ENCODE measurements around the gene LRRK1.

Gene LRRK1

GRCh38 chr15:101102746-101103145, 183.6 kb downstream of the LRRK1 start:
- DNase-seq = no peak

DNA sequence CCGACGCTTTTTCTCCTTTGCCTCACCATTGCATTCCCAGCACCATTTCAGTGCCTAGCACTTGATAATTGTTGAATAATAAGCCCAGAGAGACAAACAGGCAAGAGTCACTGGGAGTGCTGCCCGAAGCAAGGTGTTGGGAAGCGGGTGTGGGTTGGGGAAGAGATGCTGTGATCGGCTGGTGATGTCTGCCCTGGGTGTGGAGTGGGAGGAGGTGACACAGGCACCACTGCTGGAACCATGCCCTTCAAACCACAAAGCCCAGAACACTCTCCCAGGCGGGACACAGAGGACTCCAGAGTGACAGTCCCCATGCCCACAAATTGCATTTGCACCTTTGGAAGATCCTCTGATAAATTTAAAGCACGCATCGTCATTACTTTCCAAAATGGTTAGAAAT, 184.4 kb downstream of the LRRK1 start:
- no peak for DNase-seq

- DNase-seq = no peak
Measured at GRCh38 chr15:101104141-101104540, 185.0 kb downstream of the LRRK1 start.

DNA sequence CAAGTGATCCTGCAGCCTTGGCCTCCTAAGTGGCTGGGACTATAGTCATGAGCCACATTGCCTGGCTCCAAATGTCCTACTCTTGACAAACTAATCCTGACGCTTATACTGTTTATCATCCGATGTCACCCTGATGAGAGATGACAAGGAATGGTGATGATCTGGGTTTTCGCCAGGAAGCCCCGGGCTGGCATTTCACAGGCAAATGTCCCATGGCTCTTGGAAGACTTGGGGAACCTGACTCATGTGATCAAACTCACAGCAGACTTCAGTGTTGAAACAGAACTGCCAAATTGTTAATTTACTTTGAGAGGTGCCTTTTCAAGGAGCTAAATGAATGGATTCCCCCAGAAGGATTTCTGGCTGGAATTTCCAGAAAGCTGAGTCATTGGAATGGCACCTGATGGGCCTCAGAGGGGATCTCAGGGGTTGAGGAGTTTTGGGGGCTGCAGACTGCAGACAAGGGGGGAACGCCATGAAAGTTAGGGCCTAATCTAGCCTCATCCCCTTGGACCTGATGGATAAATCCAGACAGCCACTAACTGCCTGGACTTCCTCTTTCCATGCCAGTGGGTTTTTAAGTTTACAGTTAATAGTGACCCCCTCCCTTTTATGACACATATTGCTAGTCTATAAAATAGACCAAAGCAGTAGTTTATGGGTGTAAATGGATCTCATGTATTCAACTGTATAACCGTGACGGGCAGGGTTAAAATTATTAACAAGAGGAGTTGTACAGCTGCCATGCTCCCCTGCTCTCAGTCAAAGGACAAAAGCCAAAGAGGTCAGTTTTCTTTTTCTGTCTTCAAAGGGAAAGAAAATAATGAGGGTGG, 186.1 kb downstream of the LRRK1 start:
- DNase-seq = no peak

DNA sequence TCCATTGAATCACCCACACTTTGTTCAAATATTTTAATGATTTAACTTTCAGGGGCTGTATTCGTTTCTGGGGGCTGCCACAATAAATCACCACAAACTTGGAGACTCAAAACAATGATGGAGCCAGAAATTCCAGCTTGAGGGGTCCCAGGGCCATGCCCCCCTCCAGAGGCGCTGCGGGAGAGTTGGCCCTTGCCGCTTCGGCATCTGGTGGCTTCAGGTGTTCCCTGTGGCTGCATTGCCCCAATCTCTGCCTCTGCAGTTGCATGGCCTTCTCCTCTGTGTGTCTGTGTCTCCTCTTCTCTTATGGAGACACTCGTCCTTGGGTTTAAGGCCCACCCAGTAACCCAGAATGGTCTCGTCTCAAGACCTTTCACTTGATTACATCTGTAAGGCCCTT, 187.9 kb downstream of the LRRK1 start:
- no peak for DNase-seq

DNA sequence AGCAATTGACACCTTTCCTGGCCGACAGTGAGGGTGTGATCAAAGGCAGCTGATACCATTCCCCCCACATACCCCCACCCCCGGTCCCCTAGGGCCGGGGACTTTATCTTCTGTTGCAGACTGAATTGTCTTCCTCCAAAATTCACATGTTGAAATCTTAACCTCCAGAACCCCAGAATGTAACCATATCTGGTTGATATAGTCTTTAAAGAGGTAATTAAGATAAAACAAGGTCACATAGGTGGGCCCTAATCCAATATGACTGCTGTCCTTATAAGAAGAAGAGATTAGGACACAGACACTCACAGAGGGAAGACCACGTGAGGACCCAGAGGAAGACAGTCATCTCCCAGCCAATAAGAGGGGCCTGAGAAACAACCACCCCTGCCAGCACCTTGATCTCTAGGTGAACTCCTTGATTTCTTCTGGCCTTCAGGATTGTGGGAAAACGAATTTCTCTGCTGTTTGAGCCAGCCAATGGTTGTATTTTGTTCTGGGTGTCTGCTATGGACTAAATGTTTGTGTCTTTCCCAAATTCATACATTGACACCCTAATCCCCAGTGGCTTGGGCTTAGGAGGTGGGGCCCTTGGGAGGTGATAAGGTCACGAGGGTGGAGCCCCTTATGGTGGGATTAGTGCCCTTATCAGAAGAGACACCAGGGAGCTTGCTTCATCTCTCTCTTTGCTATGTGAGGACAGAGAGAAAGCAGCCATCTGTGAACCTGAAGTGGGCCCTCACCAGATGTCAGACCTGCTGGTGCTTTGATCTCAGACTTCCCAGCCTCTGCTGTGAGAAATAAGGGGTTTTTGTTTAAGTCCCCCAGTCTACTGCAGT, 188.7 kb downstream of the LRRK1 start:
- no peak for DNase-seq

GRCh38 chr15:101108461-101108775, 189.3 kb downstream of the LRRK1 start:
- DNase-seq = no peak

- DNase-seq = no peak
Measured at GRCh38 chr15:101108791-101109190, 189.6 kb downstream of the LRRK1 start.

DNA sequence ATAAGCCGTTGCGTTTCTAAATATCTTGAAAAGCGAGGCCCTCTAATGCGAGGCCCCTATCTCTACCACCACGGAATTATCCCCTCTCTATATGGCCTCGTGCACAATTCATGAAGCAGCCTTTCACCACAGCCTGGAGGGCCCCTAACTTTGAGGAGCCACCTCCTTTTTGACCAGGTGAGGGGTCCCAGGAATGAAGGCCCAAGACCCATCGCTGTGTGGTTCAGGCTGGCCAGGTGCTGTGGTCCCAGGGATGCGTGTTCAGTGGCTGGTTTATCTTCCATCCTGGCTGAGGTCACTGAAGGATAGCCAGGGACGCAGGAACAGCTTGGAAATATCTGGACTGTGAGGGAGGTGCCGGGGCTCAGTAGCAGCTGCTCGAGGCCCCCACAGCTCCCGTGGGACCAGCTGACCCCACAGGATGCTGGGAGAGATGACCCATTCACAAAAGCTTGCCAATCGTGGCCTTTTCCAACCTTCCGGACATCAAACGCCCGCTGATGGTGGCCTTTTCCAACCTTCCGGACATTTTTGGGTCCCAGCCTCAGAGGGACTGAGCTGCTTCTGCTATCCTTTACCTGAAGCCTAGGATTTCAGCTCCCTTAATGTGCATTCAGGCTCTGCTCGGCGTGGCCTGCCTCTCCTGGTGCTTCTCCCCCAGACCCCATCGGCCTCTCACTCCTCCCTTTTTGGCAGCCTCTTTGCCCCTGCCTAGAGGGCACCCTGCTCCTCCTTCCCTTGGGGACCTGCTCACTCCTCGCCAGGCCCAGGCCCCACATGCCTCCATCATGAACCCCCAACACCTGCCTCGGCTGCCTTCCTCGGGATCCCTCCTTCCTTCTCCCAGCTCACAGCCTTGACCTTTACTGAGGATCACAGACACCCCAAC, 191.8 kb downstream of the LRRK1 start:
- DNase-seq = no peak

- DNase-seq = no peak
Measured at GRCh38 chr15:101111570-101112262, 192.6 kb downstream of the LRRK1 start.

DNA sequence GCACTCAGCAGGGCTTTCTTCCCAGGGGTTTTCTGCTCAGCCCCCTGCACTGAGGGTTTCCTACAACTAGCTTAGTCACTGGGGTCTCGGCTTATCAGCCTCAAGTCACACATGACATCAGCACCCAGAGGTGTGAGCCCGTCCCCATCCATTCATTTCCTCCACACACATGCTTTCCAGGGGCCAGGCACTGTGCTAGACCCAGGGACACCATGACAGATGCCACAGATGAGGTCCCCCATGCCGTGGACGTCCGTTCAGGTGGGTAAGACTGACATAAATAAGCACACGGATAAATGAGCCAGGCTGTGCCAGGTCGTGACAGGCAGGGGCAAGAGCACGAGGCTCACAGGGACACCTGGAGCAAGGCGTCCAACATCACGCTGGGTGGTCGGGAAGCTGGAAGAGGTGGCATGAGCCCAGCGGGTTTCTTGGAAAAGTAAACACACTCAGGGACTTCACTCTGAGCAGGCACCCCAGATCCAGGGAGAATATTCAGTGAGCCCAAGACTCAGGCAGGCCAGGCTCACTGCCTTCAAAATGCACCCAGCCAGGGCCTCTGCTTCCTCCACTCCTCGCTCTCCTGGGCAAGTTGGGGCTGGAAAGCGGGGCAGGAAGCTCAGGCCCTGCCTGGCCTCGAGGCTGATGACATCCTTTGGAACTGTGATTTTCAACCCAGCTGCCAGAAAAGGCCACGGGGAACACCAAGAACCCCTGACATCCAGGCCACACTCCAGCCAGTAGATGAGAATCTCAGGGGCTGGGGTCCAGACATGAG, 193.4 kb downstream of the LRRK1 start:
- DNase-seq = no peak

DNA sequence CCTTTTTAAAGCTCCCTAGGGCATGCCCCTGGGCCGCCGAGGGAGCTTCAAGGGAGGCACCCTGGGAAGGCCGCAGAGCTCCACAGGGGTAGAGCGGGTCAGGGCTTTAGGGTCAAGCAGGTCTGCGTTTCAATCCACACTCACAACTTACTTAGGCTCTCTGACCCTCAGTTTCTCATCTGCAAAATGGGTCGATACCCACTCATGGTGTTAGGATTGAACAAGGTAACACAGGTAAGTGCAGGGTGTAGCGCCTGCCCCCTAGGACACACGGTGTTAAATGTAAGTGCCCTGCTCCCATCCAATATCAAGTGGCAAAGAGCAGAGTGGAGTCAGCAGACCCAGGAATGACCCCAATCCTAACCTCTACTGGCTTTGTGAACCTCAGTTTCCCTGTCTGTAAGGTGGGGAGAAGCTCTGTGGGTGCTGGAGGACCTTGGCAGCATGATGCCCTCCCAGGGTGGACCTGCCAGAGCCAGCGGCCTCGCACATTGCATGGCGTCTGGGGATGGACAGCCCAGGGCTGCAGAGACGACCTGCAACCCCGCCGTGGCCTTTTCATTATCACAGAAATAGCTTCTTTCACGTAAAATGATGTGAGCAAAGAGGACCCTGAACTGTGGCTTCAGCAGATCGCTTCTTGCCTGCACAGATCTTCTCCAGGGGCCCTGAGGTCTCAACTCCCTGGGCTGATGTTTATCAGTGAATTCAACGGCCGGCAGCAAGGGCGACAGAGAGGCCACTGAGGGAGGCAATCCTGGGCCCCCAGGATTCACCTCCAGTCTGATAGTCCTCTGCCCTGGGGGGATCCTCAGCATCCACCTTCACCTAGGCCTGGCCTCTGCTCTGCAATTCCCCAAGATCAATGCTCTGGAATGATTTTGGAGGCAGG, 194.2 kb downstream of the LRRK1 start:
- DNase-seq = no peak

DNA sequence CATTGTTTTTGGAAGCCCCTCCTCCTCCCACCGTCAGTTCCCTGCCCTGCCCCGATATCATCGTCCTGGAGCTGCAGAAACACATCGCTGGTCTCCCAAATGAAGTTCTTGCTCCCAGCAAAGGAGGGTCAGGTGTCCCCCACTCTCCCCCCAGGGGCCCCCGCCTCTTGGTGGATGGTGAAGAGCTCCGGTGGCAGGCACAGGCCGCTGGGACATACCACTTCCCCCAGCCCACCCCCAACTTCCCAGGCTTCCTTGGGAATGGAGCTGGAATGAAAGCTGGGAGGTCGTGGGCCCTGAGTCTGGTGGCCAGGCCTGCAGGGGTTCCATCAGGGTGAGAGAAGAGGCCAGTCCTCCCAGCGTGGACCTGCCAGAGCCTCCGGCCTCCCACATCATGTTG, 195.0 kb downstream of the LRRK1 start:
- no peak for DNase-seq

- DNase-seq = no peak
Measured at GRCh38 chr15:101114610-101115009, 195.5 kb downstream of the LRRK1 start.

DNA sequence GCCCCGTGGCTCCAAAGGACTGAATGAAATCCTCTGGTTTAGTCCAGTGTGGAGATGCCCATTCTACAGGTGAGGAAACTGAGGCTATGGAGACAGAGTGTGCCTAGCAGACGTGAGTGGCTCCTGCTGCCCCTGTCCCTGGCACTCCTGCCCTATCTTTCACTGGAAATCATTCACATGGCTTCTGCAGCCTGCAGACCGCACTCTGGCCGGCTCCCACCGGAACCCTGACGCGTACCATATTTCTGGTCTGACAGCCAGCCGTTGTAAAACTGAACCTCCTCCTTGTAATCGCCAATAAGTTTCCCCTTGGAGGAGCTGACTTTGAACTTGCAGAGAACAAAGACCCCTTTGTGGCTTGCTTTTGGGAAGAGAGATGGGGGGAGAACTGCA, 196.2 kb downstream of the LRRK1 start:
- no peak for DNase-seq

DNA sequence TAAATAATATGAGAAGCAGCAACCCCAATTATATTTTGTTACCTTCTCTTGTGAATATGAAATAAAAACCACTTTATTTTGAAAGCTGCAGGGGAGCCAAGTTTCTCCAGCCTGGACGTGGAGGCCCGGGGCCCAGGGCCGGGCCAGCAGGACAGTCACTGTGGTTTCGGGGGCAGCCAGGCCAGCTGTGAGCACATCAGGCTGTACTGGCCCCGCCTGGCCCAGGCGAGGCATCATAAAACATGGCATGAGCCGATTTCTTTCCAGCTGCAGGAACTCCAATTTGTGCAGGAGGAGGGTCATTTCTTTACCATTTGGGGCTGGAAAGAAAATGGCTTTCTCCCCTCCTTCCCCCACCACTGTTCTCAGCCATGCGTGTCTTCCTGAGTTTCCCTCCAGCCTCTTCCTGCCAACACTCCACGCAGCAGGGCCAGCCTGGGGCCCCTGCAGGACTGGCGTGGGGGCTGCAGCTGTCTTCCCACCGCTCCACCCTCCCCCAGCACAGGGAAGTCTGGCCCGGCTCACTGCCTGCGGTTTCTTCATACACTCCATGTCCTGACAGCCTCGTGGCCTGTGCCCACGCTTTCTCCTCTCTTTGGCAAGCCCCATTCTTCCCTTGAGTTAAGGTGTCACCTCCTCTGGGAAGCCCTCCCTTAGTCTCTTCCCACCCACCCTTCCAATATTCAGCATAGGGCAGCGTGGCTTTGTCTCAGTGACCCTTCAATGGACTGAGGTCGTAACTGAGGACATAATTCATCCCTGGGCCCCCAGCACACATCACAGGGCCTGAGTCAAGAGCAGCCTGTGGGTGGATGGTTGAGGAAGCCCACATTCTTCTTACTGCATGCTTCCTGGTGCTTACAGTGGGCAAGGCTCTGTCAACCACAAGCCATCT, 196.9 kb downstream of the LRRK1 start:
- DNase-seq = no peak

GRCh38 chr15:101116681-101116976, 197.5 kb downstream of the LRRK1 start:
- DNase-seq = no peak

DNA sequence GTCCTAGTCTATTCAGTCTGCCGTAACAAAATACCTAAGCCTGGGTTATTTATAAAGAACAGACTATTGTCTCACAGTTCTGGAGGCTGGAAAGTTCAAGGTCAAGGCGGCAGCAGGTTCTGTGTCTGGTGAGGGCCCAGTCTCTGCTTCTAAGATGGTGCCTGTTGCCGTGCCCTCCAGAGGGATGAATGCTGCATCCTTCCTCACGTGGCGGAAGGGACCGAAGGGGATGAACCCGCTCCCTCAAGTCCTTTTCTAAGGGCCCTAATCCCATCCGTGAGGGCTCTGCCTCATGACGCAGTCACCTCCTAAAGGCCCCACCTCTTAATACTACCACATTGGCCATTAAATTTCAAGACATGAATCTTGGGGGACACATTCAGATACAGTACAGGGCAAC, 199.0 kb downstream of the LRRK1 start:
- DNase-seq = no peak

DNA sequence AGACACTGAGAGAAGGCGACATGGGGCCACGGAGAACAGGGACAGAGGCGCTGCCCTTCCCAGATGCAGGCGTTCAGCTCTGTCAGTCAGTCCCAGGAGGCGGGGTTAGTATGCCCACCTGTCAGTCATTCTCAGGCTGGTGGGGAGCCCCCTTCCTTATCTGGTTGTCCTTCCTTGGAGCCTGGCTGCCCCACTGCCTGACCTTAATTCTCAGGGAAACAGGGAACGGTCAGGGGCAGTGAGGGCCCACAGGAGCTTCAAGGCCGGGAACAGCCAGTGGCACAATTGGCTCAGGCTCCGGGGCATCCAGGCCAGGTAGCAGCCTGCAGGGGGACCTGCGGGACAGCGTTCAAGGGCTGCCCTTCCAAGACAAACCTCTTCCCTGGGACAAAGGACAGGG, 199.5 kb downstream of the LRRK1 start:
- no peak for DNase-seq

DNA sequence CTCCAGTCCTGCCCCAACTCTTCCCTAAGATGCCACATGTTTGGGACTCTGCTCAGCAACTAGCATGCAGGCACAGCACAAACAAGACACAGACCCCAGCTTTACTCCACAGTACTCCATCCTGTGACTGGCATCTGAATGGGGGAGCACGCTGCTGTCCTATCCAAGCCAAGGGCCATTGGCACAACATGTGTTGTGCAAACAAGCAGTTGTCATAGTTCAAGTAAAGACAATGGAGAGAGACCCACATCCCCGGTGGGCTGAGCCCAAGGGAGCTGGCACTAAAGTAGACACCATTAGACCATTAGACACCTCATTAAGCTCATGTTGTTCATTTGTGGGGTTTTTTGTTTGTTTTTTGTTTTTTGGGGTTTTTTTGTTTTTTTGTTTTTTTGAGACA, 200.0 kb downstream of the LRRK1 start:
- no peak for DNase-seq
